Neural crest cell (in vitro differentiated cells): ENCODE results near the gene FZR1. TPM values are rescaled to one million over a fixed set of nuclear protein-coding genes. Genes with fewer than 3 reads are reported as not detected.

ENCODE experiments used
- DNase-seq: peaks from one replicate; pipeline ENCODE4 v3.0.0; 2021; ENCODE audit warnings: low read depth, mixed read lengths, low spot score
- H3K27ac Mint-ChIP-seq: one replicate; pipeline ENCODE4 v1.8.0; 2021; ENCODE audit warnings: mild to moderate bottlenecking, mixed read lengths; ENCODE audit not compliant: unreplicated experiment
- H3K27me3 Mint-ChIP-seq: 2 replicates; pipeline ENCODE4 v1.8.0; 2021; ENCODE audit warnings: low read depth, mild to moderate bottlenecking, mixed read lengths
- H3K36me3 Mint-ChIP-seq: 2 replicates; pipeline ENCODE4 v1.8.0; 2021; ENCODE audit warnings: low read depth, mild to moderate bottlenecking, mixed read lengths
- H3K4me1 Mint-ChIP-seq: 2 replicates; pipeline ENCODE4 v1.8.0; 2021; ENCODE audit warnings: mixed read lengths
- H3K4me3 Mint-ChIP-seq: one replicate; pipeline ENCODE4 v1.8.0; 2021; ENCODE audit warnings: mild to moderate bottlenecking, mixed read lengths
- H3K9me3 Mint-ChIP-seq: 2 replicates; pipeline ENCODE4 v1.8.0; 2021; ENCODE audit warnings: mixed read lengths
- total RNA-seq: library from RNA; stranded (reverse); gene quantifications from 2 replicates; pipeline ENCODE4 v1.2.1, GENCODE V29; 2021
- TF ChIP-seq, protein P1 (sequence below): fragments of 200-600 bp; sonication (generic); conservative IDR thresholded peaks from 2 replicates; pipeline ENCODE4 v1.5.0; 2021; ENCODE audit warnings: antibody characterized with exemption, mild to moderate bottlenecking

The FZR1 gene
- total RNA-seq, 1 donor from 2014 or later: 67.8 TPM

DNA sequence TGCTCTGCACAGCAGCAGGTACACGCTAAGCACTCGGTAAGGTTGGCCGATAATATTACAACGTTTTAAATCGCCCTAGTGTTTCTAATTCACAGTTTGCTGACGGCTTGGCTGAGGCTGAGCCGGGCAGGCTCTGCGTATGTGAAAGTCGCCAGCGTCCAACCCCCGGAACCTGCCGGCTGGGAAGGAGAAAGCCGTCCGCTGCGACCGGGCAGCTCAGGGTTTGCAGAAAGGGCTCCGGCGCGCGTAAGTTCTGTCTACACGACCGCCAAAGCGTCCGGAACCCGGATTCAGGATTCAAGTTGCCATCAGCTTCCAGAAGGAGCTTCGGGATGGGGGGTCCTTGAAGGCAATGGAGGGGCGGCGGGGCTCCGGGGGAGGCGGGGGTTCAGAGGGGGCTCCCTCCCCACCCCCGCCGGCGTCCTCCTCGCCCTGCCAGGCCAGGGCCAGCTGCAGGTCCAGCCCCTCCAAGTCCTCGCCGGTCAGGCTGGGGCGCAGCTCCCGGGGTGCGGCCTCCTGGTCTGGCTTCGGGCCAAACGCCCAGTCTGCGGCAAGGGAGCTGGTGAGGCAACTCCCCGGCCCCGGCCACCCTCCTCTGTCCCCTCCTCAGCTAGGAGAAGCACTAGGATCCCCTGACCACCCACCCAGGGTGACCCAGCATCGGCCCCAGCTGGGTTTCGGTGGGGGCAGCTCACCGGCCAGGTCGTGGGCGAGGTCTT is 23.4 kb upstream of the FZR1 start:
- Mint-ChIP-seq H3K4me1 (no peaks in the 10 kb centered on the region), H3K27me3 (peaks cover 30% of the 10 kb centered on the region), H3K4me3 (no peak overlapping the region), H3K9me3 (no peaks in the 10 kb centered on the region), H3K36me3 (no peaks in the 10 kb centered on the region), H3K27ac (no peak overlapping the region)
- TF ChIP-seq, protein P1, sequence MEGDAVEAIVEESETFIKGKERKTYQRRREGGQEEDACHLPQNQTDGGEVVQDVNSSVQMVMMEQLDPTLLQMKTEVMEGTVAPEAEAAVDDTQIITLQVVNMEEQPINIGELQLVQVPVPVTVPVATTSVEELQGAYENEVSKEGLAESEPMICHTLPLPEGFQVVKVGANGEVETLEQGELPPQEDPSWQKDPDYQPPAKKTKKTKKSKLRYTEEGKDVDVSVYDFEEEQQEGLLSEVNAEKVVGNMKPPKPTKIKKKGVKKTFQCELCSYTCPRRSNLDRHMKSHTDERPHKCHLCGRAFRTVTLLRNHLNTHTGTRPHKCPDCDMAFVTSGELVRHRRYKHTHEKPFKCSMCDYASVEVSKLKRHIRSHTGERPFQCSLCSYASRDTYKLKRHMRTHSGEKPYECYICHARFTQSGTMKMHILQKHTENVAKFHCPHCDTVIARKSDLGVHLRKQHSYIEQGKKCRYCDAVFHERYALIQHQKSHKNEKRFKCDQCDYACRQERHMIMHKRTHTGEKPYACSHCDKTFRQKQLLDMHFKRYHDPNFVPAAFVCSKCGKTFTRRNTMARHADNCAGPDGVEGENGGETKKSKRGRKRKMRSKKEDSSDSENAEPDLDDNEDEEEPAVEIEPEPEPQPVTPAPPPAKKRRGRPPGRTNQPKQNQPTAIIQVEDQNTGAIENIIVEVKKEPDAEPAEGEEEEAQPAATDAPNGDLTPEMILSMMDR: no peak
- DNase-seq: no peak

DNA sequence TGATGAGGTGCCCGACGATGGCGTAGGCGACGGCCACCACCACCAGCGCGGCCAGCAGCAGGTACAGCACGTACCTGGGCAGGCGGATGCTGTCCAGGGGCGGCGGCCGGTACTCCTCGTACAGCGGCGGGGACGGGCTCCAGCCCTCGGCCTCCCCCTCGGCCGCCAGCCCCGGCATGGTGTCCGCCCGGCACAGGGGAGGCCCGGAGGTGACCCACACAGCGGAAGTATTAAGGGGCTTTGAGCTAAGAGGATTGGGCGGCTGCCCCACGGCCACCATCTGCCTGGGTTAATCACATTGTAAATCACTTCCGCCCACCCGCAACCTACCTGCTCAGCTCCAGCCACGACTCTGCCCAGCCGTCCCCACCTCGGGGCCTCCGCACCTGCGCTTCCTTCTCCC is 22.9 kb upstream of the FZR1 start, which contains the start of gene SMIM44:
SMIM44 (minus strand) TSS at position 216 of the 403 bp plus-strand sequence; CDS start at position 178, 38 bp downstream.
- H3K27me3 Mint-ChIP-seq: peaks cover 27% of the 10 kb centered on the region

DNA sequence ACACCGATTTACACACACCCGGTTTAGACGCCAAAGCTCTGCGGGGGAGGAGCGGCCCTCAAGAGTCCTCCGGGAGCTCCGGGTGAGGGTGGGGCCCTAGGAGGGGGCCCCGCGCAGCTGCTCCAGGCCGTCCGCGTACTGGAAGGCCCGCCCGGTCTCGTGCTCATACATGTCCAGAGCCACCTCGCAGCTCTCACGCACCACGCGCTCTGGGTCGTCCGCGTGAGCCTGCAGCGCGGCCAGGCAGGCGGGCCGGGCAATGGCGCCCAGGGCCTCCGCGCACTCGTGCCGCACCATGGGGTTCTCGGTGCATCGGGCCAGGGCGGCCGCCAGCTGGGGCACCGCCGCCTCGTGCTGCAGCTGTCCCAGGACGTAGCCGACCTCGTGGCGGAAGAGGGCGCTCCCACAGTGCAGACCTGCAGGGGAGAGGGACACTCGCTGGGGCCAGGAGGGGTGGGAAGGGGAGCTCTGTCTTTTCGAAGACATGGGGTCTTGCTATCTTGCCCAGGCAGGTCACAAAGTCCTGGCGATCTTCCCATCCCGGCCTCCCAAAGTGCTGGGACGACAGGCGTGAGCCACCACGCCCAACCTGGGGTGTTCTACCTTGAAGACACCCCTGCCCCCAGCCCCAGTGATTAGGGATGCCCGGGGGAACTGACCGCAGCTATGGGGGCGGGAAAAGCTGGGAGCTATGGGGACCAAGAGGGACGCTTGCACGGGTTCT is 14.6 kb upstream of the FZR1 start:
- Mint-ChIP-seq H3K9me3 (no peaks in the 10 kb centered on the region), H3K27me3 (no peaks in the 10 kb centered on the region), H3K4me3 (no peak overlapping the region), H3K4me1 (no peaks in the 10 kb centered on the region), H3K36me3 (peaks cover 3% of the 10 kb centered on the region), H3K27ac (no peak overlapping the region)
- no peak for DNase-seq
- TF ChIP-seq, protein P1: no peak

More for the DNA sequence above, 22.9 kb upstream of the FZR1 start, which contains the start of gene SMIM44:
- H3K4me1 Mint-ChIP-seq: no peaks in the 10 kb centered on the region
- TF ChIP-seq, protein P1: no peak
- H3K9me3 Mint-ChIP-seq: no peaks in the 10 kb centered on the region
- no peaks in the 10 kb centered on the region for H3K36me3 Mint-ChIP-seq
- no peak within 1 kb of the TSS for H3K4me3 Mint-ChIP-seq
- H3K27ac Mint-ChIP-seq: no peak within 1 kb of the TSS
- no peak for DNase-seq

DNA sequence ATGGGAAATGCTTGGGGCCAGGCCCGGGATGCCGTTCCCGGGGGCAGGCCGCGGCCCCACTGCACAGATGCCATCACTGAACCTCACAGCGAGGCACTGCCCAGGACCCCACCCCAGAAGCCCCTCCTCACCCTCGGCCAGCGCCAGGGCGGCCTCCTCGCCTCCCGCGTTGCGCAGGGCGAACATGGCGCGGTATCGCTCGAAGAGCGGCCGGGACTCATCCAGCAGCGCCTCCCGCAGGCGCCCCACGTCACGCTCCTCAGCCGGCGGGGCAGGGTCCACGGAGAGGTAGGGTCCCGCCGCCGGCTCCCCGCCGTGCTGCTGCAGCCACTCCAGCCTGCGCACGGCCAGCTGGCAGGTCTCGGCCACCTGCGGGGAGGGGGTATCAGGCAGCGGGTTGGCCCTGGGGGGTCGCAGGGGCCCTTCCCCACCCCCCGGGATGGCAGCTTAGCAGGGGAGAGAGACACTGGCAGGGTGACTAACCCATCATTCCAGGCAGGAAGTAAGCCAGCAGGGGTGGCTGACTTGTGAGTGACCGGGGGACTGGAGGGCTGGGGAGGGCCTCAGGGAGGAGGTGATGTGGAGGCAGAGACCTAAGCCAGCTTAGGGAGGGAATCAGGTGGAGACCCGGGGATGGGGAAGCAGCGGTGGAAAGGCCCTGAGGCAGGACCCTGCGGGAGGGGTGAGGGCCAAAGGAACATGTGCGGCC is 13.8 kb upstream of the FZR1 start:
- H3K4me3 Mint-ChIP-seq: no peak overlapping the region
- H3K27me3 Mint-ChIP-seq: no peaks in the 10 kb centered on the region
- no peak for DNase-seq
- no peaks in the 10 kb centered on the region for H3K4me1 Mint-ChIP-seq
- TF ChIP-seq, protein P1: no peak
- H3K36me3 Mint-ChIP-seq: peaks cover 3% of the 10 kb centered on the region
- no peak overlapping the region for H3K27ac Mint-ChIP-seq
- no peaks in the 10 kb centered on the region for H3K9me3 Mint-ChIP-seq

DNA sequence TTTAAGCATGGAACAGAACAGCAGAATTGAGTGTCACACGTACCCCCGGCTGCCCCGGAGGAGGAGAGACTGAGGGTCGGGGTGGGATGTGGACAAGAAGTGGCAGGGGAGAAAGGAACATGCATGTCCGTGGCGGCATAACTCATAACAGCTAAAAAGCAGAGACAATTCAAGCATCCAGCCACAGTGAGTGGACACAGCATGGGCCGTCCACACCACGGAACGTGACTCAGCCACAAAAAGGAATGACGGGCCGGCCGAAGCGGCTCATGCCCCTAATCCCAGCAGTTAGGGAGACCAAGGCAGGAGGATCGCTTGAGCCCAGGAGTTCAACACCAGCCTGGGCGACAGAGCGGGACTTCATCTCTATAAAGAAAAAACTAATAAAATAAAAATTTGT is 13.2 kb upstream of the FZR1 start:
- Mint-ChIP-seq H3K27ac (no peak overlapping the region), H3K36me3 (peaks cover 4% of the 10 kb centered on the region), H3K4me1 (no peaks in the 10 kb centered on the region), H3K9me3 (no peaks in the 10 kb centered on the region), H3K27me3 (no peaks in the 10 kb centered on the region), H3K4me3 (no peak overlapping the region)
- DNase-seq: no peak
- TF ChIP-seq, protein P1: no peak
